Loucy (cell line): ENCODE measurements around the gene CD109.

Source experiments
- CTCF ChIP-seq: fragments of 200-600 bp; sonication (generic); conservative IDR thresholded peaks from 2 replicates; pipeline ENCODE4 v1.5.1; 2014; ENCODE audit warnings: mild to moderate bottlenecking, antibody characterized with exemption, low read length
- EZH2phosphoT487 ChIP-seq: fragments of 200-600 bp; IDR thresholded peaks from 2 replicates; pipeline ENCODE4 v1.6.1; 2018; ENCODE audit warnings: antibody characterized with exemption, mild to moderate bottlenecking, moderate library complexity, borderline replicate concordance

GRCh38 chr6:73743081-73743480 lies 47.1 kb downstream of the CD109 start:
- no peak for TF ChIP-seq CTCF
- no peak for TF ChIP-seq EZH2phosphoT487
